PC-3 (cell line): ENCODE results near the gene SDK1. TPM values are rescaled to one million over a fixed set of nuclear protein-coding genes. Genes with fewer than 3 reads are reported as not detected.

ENCODE experiments used
- ATAC-seq: fragments of 200-7000 bp; cut with Tn5 transposase; 2 replicates; pipeline ENCODE4 v1.9.1; 2020; ENCODE audit warnings: mild to moderate bottlenecking, moderate library complexity
- BruUV-seq: library from RNA; stranded (reverse); fragments of 400-500 nt; replicated peaks from 2 replicates; lab custom pipeline; 2021; lab: Mats Ljungman, UMichigan
- CTCF ChIA-PET: fragments of 300-600 bp; sonication (Branson Sonifier 250); formaldehyde crosslinking; loops from one replicate; lab custom pipeline; 2022; ENCODE audit warnings: antibody characterized with exemption; lab: Charles Lee
- POLR2A ChIA-PET: fragments of 300-600 bp; sonication (Branson Sonifier 250); formaldehyde crosslinking; loops from one replicate; lab custom pipeline; 2022; ENCODE audit warnings: antibody characterized with exemption; ENCODE audit not compliant: unreplicated experiment; lab: Charles Lee
- DNase-seq: peaks from one replicate; pipeline ENCODE4 v3.0.0-alpha.2; 2015
- H2AFZ ChIP-seq: fragments of 300-600 bp; sonication (generic); 2 replicates; pipeline ENCODE4 v1.6.0; 2016; ENCODE audit warnings: antibody characterized with exemption, low read length
- H3F3A ChIP-seq: fragments of 300-600 bp; sonication (generic); one replicate; pipeline ENCODE4 v1.6.0; 2017; ENCODE audit warnings: antibody characterized with exemption, low read length, control low read depth, mild to moderate bottlenecking; ENCODE audit not compliant: unreplicated experiment
- H3K27ac ChIP-seq: fragments of 300-600 bp; sonication (generic); 2 replicates; pipeline ENCODE4 v1.5.1; 2016; ENCODE audit warnings: mild to moderate bottlenecking, low read length
- H3K27me3 ChIP-seq: fragments of 300-600 bp; sonication (generic); 2 replicates; pipeline ENCODE4 v1.6.1; 2016; ENCODE audit warnings: low read length, mixed read lengths
- H3K36me3 ChIP-seq: fragments of 300-600 bp; sonication (generic); 2 replicates; pipeline ENCODE4 v1.6.1; 2016; ENCODE audit warnings: low read depth, mixed run types, low read length, mixed read lengths
- H3K4me1 ChIP-seq: fragments of 300-600 bp; sonication (generic); 2 replicates; pipeline ENCODE4 v1.5.1; 2016; ENCODE audit warnings: low read length; ENCODE audit not compliant: insufficient read depth
- H3K4me2 ChIP-seq: fragments of 300-600 bp; sonication (generic); 2 replicates; pipeline ENCODE4 v1.6.0; 2016; ENCODE audit warnings: low read length
- H3K4me3 ChIP-seq: fragments of 300-600 bp; sonication (generic); 2 replicates; pipeline ENCODE4 v1.5.1; 2016; ENCODE audit warnings: mild to moderate bottlenecking, low read length, mixed read lengths
- H3K79me2 ChIP-seq: fragments of 300-600 bp; sonication (generic); 2 replicates; pipeline ENCODE4 v1.6.1; 2017; ENCODE audit warnings: low read length, mixed read lengths
- H3K9ac ChIP-seq: fragments of 300-600 bp; sonication (generic); 2 replicates; pipeline ENCODE4 v1.6.0; 2016; ENCODE audit warnings: mild to moderate bottlenecking, low read length
- H3K9me2 ChIP-seq: fragments of 300-600 bp; sonication (generic); replicated peaks from 2 replicates; pipeline ENCODE4 v1.6.1; 2016; ENCODE audit warnings: mixed run types, low read length, mixed read lengths
- H3K9me3 ChIP-seq: fragments of 300-600 bp; sonication (generic); 2 replicates; pipeline ENCODE4 v1.6.1; 2016; ENCODE audit warnings: low read length, mixed read lengths
- H4K20me1 ChIP-seq: fragments of 300-600 bp; sonication (generic); 2 replicates; pipeline ENCODE4 v1.6.1; 2016; ENCODE audit warnings: low read length, mixed read lengths
- EZH2 ChIP-seq: fragments of 300-600 bp; sonication (generic); IDR thresholded peaks from one replicate; pipeline ENCODE4 v1.6.1; 2017; ENCODE audit warnings: antibody characterized with exemption, mild to moderate bottlenecking, low read length; ENCODE audit not compliant: unreplicated experiment
- EZH2phosphoT487 ChIP-seq: fragments of 300-600 bp; sonication (generic); IDR thresholded peaks from 2 replicates; pipeline ENCODE4 v1.6.1; 2018; ENCODE audit warnings: mild to moderate bottlenecking, antibody characterized with exemption, low read length, borderline replicate concordance
- intact Hi-C: fragments of 100-400 bp; cut with micrococcal nuclease; formaldehyde crosslinking; loops from 2 replicates; pipeline ENCODE4 v1.9.0; 2023
- total RNA-seq: library from RNA; depleted of rRNA; stranded (reverse); fragments of >200 nt; gene quantifications from 2 replicates; pipeline ENCODE4 v1.2.3, GENCODE V29; 2014
- TF ChIP-seq, protein P1 (sequence below): fragments of 300-600 bp; sonication (generic); conservative IDR thresholded peaks from 2 replicates; pipeline ENCODE4 v1.5.1; 2017; ENCODE audit warnings: antibody characterized with exemption, low read depth, mild to moderate bottlenecking, low read length

The SDK1 gene
- total RNA-seq, 1 experiment from 2014 or later = 2.8 TPM

GRCh38 chr7:4029941-4030340 is 728.9 kb downstream of the SDK1 start:
- no peak overlapping the region for H3K4me3 ChIP-seq
- TF ChIP-seq, protein P1, sequence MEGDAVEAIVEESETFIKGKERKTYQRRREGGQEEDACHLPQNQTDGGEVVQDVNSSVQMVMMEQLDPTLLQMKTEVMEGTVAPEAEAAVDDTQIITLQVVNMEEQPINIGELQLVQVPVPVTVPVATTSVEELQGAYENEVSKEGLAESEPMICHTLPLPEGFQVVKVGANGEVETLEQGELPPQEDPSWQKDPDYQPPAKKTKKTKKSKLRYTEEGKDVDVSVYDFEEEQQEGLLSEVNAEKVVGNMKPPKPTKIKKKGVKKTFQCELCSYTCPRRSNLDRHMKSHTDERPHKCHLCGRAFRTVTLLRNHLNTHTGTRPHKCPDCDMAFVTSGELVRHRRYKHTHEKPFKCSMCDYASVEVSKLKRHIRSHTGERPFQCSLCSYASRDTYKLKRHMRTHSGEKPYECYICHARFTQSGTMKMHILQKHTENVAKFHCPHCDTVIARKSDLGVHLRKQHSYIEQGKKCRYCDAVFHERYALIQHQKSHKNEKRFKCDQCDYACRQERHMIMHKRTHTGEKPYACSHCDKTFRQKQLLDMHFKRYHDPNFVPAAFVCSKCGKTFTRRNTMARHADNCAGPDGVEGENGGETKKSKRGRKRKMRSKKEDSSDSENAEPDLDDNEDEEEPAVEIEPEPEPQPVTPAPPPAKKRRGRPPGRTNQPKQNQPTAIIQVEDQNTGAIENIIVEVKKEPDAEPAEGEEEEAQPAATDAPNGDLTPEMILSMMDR = no peak
- TF ChIP-seq EZH2phosphoT487 (no peak), EZH2 (no peak)
- no peaks in the 10 kb centered on the region for H3K36me3 ChIP-seq
- no peak overlapping the region for H3K27ac ChIP-seq
- BruUV-seq = no TSS peak
- no peak for DNase-seq
- no peaks in the 10 kb centered on the region for H3K27me3 ChIP-seq
- H2AFZ ChIP-seq = no peak overlapping the region
- H3K4me1 ChIP-seq = no peaks in the 10 kb centered on the region
- H3K9ac ChIP-seq = no peak overlapping the region
- POLR2A ChIA-PET = no interaction called here
- no peaks in the 10 kb centered on the region for H3K79me2 ChIP-seq
- H3K9me2 ChIP-seq = no peaks in the 10 kb centered on the region
- no peaks in the 10 kb centered on the region for H3F3A ChIP-seq
- ATAC-seq = no peak
- CTCF ChIA-PET = no interaction called here
- no peaks in the 10 kb centered on the region for H4K20me1 ChIP-seq
- H3K4me2 ChIP-seq = no peak overlapping the region
- intact Hi-C loops = no loop called here
- no peaks in the 10 kb centered on the region for H3K9me3 ChIP-seq

DNA sequence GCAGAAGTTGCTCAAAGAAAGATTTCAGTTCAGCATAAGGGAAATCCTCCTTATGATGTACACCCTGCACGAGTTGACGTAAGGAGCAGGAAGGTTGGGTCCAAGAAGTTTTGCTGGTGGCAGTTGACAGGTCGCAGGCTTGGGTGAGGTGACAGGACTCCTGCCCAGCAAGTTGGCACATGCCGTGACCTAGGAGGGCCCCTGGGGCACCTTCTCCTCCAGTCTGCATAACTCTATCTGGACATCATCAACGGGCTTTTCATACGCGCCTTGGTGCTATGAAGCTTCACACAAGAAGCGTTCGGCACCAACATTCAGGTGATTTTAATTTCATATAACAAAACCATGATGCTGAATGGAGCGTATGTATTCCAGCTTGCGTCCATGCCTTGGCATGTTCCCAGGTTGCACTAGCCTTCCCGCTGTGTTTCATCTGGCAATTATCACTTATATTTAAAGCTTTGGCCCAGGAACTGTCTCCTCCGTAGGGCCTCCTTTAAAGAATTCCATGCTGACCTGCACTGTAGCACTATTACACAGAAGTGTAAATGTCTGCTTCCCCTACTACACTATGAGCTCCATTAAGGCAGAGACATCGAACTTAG is 729.4 kb downstream of the SDK1 start:
- Histone ChIP-seq H3K4me3 (no peak overlapping the region), H3K9me2 (no peaks in the 10 kb centered on the region), H3K36me3 (no peaks in the 10 kb centered on the region), H3K4me1 (no peaks in the 10 kb centered on the region), H3K9ac (no peak overlapping the region), H3K9me3 (no peaks in the 10 kb centered on the region), H3K79me2 (no peaks in the 10 kb centered on the region), H3F3A (no peaks in the 10 kb centered on the region), H3K27me3 (no peaks in the 10 kb centered on the region), H4K20me1 (no peaks in the 10 kb centered on the region), H2AFZ (no peak overlapping the region), H3K27ac (no peak overlapping the region), H3K4me2 (no peak overlapping the region)
- ChIA-PET POLR2A (no interaction called here), CTCF (no interaction called here)
- no TSS peak for BruUV-seq
- ATAC-seq (no peak), DNase-seq (no peak)
- intact Hi-C loops = no loop called here
- TF ChIP-seq EZH2phosphoT487 (no peak), EZH2 (no peak)
- TF ChIP-seq, protein P1 = no peak

DNA sequence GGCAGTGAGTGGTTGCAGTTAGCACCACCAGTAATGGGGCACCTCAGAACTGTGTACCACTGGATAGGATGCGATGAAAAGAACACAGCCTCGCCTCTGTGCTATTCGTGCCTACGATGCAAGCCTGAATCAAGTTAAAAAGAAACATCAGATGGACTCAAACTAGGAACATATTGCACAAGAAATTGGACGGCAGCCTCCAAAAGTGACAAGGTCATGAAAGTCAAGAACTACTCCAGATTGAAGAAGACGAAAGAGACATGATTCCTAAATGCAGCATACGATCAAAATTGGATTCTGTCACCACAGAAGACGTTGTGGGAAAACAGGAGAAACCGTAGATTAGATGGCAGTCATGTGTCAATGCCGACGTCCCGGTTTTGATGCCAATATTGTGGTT is 732.9 kb downstream of the SDK1 start:
- Histone ChIP-seq H4K20me1 (no peaks in the 10 kb centered on the region), H3K9ac (no peak overlapping the region), H3F3A (no peaks in the 10 kb centered on the region), H2AFZ (no peak overlapping the region), H3K27me3 (no peaks in the 10 kb centered on the region), H3K4me2 (no peak overlapping the region), H3K79me2 (no peaks in the 10 kb centered on the region), H3K4me3 (no peak overlapping the region), H3K4me1 (no peaks in the 10 kb centered on the region), H3K27ac (no peak overlapping the region), H3K36me3 (no peaks in the 10 kb centered on the region), H3K9me2 (no peaks in the 10 kb centered on the region), H3K9me3 (no peaks in the 10 kb centered on the region)
- ChIA-PET POLR2A (no interaction called here), CTCF (no interaction called here)
- TF ChIP-seq EZH2 (no peak), EZH2phosphoT487 (no peak)
- TF ChIP-seq, protein P1 = no peak
- intact Hi-C loops = no loop called here
- BruUV-seq = no TSS peak
- no peak for DNase-seq
- ATAC-seq = no peak
